ENCODE measurements around the gene ASTN2. TPM values are rescaled to one million over a fixed set of nuclear protein-coding genes. Genes with fewer than 3 reads are reported as not detected.

The ASTN2 gene
- total RNA-seq, 4 donors from 2014 or later = 3.2 to 7.0 (median 5.4) TPM

GRCh38 chr9:116663581-116663980 is 751.3 kb downstream of the ASTN2 start:
- no peak for TF ChIP-seq CTCF (IDR thresholded peaks at IDR 0.05; ENCODE audit: low read depth)

GRCh38 chr9:116662646-116663310 is 752.1 kb downstream of the ASTN2 start:
- TF ChIP-seq CTCF (IDR thresholded peaks at IDR 0.05; ENCODE audit: low read depth) = no peak

GRCh38 chr9:116661037-116661954 is 753.6 kb downstream of the ASTN2 start:
- no peak for TF ChIP-seq CTCF (IDR thresholded peaks at IDR 0.05; ENCODE audit: low read depth)

- TF ChIP-seq CTCF (IDR thresholded peaks at IDR 0.05; ENCODE audit: low read depth) = no peak
Measured at GRCh38 chr9:116658265-116658664, 756.6 kb downstream of the ASTN2 start.

GRCh38 chr9:116656977-116657376 is 757.9 kb downstream of the ASTN2 start:
- TF ChIP-seq CTCF (IDR thresholded peaks at IDR 0.05; ENCODE audit: low read depth) = no peak

GRCh38 chr9:116656501-116656971 is 758.3 kb downstream of the ASTN2 start:
- TF ChIP-seq CTCF (IDR thresholded peaks at IDR 0.05; ENCODE audit: low read depth) = no peak

- no peak for TF ChIP-seq CTCF (IDR thresholded peaks at IDR 0.05; ENCODE audit: low read depth)
Measured at GRCh38 chr9:116654059-116654355, 760.9 kb downstream of the ASTN2 start.
